Esophagus squamous epithelium (tissue), 4 donors: Measurements from ENCODE around the gene HIBCH.

Experiments used
- POLR2A ChIP-seq, 4 donors: fragments of 450-650 bp; IDR thresholded peaks; one replicate each; pipeline ENCODE4 v1.6.1; 2017; ENCODE audit warnings: antibody characterized with exemption in 4 of 4, mild to moderate bottlenecking in 4 of 4, moderate library complexity in 3 of 4
- TF ChIP-seq, protein P1 (sequence below), 6 experiments: fragments of 450-650 bp in 4 of 6; fragments of 200-600 bp in 2 of 6; sonication (generic) in 2 of 6; IDR thresholded peaks; one replicate each; pipeline ENCODE4 v1.5.1; 2016 to 2019; ENCODE audit warnings: antibody characterized with exemption in 6 of 6, mild to moderate bottlenecking in 4 of 6, moderate library complexity in 4 of 6

DNA sequence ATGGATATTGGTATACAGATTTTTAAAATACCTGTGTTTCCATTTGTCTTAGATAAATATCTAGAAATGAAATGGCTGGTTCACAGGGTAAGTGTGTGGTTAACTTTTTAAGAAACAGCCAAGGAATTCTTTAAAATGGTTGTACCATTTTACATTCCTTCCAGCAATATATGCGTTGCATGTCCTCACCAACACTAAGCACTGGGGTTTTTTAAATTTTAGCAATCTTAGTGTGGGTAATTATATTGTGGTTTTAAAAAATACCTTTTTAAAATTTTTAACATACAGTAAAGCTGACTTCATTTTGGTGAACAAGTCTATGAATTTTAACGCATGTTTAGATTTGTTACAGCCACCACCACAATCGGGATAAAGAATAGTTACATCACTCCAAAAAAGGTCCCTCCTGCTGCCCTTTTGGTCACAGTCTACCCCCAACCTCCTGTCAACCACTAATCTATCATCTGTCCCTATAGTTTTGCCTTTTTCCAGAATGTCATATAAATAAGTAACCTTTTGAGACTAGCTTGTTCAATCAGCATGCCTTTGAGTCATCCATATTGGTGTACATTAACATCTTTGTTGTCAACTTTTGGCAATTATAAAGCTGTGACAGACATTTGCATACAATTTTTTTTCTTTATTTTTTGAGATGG, 129.0 kb downstream of the HIBCH start:
- TF ChIP-seq, protein P1, sequence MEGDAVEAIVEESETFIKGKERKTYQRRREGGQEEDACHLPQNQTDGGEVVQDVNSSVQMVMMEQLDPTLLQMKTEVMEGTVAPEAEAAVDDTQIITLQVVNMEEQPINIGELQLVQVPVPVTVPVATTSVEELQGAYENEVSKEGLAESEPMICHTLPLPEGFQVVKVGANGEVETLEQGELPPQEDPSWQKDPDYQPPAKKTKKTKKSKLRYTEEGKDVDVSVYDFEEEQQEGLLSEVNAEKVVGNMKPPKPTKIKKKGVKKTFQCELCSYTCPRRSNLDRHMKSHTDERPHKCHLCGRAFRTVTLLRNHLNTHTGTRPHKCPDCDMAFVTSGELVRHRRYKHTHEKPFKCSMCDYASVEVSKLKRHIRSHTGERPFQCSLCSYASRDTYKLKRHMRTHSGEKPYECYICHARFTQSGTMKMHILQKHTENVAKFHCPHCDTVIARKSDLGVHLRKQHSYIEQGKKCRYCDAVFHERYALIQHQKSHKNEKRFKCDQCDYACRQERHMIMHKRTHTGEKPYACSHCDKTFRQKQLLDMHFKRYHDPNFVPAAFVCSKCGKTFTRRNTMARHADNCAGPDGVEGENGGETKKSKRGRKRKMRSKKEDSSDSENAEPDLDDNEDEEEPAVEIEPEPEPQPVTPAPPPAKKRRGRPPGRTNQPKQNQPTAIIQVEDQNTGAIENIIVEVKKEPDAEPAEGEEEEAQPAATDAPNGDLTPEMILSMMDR (IDR thresholded peaks at IDR 0.05), result no peak
- TF ChIP-seq POLR2A (IDR thresholded peaks at IDR 0.05), result no peak
